Mesodermal cell (in vitro differentiated cells): Measurements from ENCODE around the gene GK2.

Experiments used
- H3K27ac ChIP-seq: 2 replicates; pipeline ENCODE4 v1.7.0; 2013; ENCODE audit warnings: mild to moderate bottlenecking, low read depth, low read length, moderate library complexity; ENCODE audit not compliant: severe bottlenecking
- H3K36me3 ChIP-seq: 2 replicates; pipeline ENCODE4 v1.7.1; 2013; ENCODE audit warnings: mild to moderate bottlenecking, low read length, moderate library complexity; ENCODE audit not compliant: control insufficient read depth, insufficient read depth
- H3K4me1 ChIP-seq: one replicate; pipeline ENCODE4 v1.7.1; 2013; ENCODE audit warnings: mild to moderate bottlenecking, low read length; ENCODE audit not compliant: insufficient read depth, control insufficient read depth, poor library complexity, severe bottlenecking
- H3K4me3 ChIP-seq: 2 replicates; pipeline ENCODE4 v1.7.0; 2013; ENCODE audit warnings: low read length, control low read depth, mild to moderate bottlenecking; ENCODE audit not compliant: insufficient read depth, poor library complexity, severe bottlenecking; ENCODE audit errors: extremely low read depth
- H3K9me3 ChIP-seq: 2 replicates; pipeline ENCODE4 v1.7.1; 2013; ENCODE audit warnings: mild to moderate bottlenecking, low read length, moderate library complexity; ENCODE audit not compliant: control insufficient read depth
- WGBS, 2 experiments: methylation state at CpG; one replicate each; pipeline ENCODE4 v1.1.5; 2013; ENCODE audit warnings: missing lambda C conversion rate in 2 of 2; ENCODE audit not compliant: insufficient coverage in 2 of 2; 5-methylcytosine and 5-hydroxymethylcytosine counted together

Gene GK2

DNA sequence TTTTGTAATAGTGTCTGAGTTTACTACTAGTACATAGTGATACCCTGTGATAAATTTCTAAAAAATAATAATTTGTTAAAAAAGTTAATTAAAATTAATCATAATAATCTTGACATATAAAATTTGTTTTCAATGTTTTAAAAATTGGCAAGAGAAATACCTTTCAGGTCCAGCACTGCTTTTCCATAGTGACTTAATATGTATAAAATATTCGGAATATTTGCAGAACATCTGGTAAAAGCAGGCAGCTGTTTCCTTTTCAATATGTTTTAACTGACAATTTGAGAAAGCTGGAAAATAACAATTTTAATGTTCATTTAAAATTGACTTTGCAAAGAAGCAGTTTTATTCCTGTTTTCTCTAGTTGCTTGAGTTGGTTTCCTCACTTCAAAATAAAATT lies 17.6 kb upstream of the GK2 start:
- Histone ChIP-seq H3K9me3 (no peaks in the 10 kb centered on the region), H3K4me3 (no peak overlapping the region), H3K36me3 (no peaks in the 10 kb centered on the region), H3K4me1 (no peaks in the 10 kb centered on the region), H3K27ac (no peak overlapping the region)
- WGBS, 2 experiments: no CpG with 5 or more reads among the region's 1 CpG

DNA sequence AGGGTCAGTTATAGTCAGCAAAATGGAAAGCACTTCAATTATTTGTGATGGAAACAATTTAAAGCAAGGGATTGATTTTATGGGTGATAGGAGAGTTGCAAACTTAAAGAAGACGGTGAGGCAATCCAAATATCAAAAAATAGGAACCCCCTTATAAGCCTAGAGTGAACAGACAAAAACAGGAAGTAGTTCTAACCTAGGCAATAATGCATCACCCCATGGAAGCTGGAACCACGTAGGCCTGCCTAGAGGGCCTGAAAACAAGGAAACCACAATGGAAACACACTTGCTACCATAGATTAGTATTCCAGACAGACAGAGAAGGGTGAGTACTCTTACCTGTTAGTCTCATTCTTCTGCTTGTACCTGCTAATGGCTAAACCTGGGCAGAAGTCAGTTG lies 13.5 kb upstream of the GK2 start:
- H3K27ac ChIP-seq: no peak overlapping the region
- no peaks in the 10 kb centered on the region for H3K36me3 ChIP-seq
- H3K4me1 ChIP-seq: no peaks in the 10 kb centered on the region
- H3K9me3 ChIP-seq: no peaks in the 10 kb centered on the region
- WGBS, 2 experiments: 100% methylated on average over 1 of the region's 2 CpGs; no CpG with 5 or more reads in 1 of the 2 experiments
- no peak overlapping the region for H3K4me3 ChIP-seq

DNA sequence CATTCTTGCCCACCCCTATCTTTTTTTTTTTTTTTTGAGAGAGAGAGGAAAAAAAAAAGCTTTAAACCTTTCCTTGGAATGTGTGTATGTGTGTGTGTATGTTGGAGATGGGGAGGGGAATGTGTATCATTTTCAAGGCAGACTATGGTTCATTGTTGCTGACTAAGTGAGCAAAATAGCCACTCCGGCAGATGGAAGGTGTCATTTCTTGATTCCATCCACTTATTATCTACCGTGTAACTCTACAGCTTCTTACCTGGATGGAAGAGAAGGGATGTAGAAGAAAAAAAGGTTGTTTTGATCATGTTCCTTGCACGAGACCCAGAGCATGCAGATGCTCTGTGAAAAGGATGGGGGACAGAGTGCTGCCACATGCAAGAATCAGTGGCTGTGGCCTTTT lies 5.9 kb upstream of the GK2 start:
- Histone ChIP-seq H3K27ac (no peak overlapping the region), H3K4me3 (no peak overlapping the region), H3K9me3 (no peaks in the 10 kb centered on the region), H3K4me1 (no peaks in the 10 kb centered on the region), H3K36me3 (no peaks in the 10 kb centered on the region)
- 76 to 94% methylated on average over 1 of the region's 3 CpGs for WGBS, 2 experiments

DNA sequence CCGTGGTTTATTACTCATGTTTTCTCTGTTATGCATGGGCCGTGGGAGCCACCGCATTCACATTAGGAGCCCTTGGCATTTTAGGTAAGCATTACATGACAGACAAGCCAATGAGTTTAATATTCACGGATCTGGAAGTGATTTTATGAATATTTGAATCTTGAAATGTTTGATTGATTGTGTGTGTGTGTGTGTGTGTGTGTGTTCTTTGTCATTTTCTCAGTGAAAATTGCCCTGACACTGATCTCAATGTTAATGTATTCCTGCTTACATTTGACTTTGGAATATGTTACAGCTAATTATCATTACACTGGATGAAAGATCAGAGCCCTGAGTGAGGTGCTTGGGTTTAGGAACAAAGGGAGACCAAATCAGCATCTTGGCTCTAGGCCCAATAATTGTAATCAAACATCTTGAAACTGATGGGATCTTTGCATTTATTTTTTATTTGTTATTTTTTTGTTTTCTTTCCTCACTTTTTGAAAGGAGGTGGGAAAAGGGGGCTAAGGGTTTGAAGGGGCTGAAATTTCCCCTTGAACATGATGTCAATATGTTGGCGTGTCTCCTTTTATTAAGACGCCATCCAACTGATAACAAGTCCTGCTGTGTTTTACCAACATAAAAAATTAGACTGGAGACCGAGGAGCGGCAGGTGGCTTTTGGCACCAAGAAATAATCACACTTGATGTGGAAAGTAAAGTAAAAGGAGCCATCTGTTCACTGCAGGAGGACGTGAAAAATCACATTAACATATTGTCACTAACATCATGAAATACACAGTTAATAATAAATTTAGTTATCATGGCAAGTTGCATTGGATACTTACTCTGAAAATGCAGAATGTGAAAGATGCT lies 5.2 kb upstream of the GK2 start:
- Histone ChIP-seq H3K27ac (no peak overlapping the region), H3K4me3 (no peak overlapping the region), H3K9me3 (no peaks in the 10 kb centered on the region), H3K4me1 (no peaks in the 10 kb centered on the region), H3K36me3 (no peaks in the 10 kb centered on the region)
- WGBS, 2 experiments: 80 to 83% methylated on average over 4 of the region's 9 CpGs

DNA sequence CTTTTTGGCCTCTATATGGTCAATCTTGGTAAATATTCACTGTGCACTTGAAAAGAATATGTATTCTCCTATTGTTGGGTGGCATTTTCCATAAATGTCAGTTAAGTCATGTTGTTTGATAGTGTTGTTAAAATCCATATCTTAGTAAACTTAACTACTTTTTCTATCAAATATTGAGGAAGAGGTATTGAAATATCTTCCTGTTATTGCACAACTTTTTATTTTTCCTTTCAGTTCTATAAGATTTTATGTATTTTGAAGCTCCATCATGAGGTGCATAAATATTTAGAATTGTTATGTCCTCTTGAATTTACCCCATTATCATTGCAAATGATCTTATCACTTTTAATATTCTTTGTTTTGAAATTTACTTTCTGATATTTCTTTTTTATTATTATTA lies 3.4 kb downstream of the GK2 start:
- no peaks in the 10 kb centered on the region for H3K36me3 ChIP-seq

DNA sequence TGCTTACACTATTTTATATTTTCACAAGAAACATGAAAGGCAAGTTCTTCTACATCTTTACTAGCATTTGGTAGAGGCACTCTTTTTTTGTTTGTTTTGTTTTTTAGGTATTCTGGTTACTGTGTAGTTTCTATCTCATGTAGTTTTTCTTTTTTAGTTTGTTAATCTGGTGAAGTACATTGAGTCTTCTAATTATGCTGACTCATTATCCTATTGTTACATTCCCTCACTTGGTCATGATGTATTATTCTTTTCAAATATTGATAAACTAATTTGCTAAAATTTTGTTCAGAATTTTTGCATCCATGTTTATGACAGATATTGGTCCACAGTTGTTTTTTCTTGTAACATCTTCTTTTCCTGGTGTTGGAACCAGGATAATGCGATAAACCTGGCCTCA lies 4.7 kb downstream of the GK2 start:
- Histone ChIP-seq H3K4me3 (no peak overlapping the region), H3K9me3 (no peaks in the 10 kb centered on the region), H3K4me1 (no peaks in the 10 kb centered on the region), H3K27ac (no peak overlapping the region), H3K36me3 (no peaks in the 10 kb centered on the region)
- no CpG with 5 or more reads among the region's 1 CpG for WGBS, 2 experiments

More for the DNA sequence above, 3.4 kb downstream of the GK2 start:
- Histone ChIP-seq H3K27ac (no peak overlapping the region), H3K4me1 (no peaks in the 10 kb centered on the region), H3K4me3 (no peak overlapping the region), H3K9me3 (no peaks in the 10 kb centered on the region)

DNA sequence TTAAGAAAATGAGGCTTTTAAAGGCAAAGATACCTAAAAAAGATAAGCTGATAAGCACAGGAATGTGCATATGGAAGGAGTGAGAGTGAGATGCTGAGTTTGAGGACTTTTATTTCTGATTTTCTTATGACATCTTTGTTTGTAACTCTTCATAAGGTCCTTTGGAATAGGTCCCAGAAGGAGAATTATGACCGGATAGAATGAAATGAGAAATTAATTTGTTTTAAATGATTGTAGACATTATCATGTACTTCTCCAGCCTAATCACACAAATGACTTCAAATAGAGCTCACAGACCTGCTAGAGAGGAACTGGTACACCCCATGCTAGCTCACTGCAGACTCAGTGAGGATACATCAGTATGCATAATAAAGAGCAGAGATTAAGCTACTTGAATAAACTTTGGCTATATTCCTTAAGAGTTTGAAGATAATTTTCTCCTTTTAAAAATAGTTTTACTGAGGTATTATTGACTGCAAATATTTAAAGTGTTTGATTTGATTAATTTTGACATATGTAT lies 5.6 kb downstream of the GK2 start:
- Histone ChIP-seq H3K4me1 (no peaks in the 10 kb centered on the region), H3K27ac (no peak overlapping the region), H3K9me3 (no peaks in the 10 kb centered on the region), H3K36me3 (no peaks in the 10 kb centered on the region), H3K4me3 (no peak overlapping the region)
- no CpG with 5 or more reads among the region's 1 CpG for WGBS, 2 experiments

DNA sequence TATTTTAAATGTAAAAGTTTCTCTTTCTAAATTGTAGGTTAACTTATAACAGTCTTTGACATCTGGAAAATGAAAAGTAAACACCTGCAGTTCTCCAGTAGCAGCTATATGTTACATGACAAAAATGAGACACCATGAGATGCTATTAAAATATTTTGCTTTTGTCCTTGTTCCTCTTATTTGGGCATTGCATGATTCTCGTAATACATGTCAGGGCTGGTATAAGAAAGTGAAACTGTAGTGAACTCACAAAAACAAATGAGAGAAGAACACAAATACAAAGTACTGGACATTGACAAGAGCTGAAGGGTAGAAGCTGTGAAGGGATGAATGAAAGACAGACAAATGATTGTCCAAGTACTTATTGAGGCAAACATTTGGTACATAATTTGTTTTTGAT lies 9.0 kb downstream of the GK2 start:
- Histone ChIP-seq H3K9me3 (no peaks in the 10 kb centered on the region), H3K4me3 (no peak overlapping the region), H3K4me1 (no peaks in the 10 kb centered on the region), H3K36me3 (no peaks in the 10 kb centered on the region), H3K27ac (no peak overlapping the region)
- WGBS, 2 experiments: 100% methylated on average over 1 of the region's 1 CpG; no CpG with 5 or more reads in 1 of the 2 experiments

DNA sequence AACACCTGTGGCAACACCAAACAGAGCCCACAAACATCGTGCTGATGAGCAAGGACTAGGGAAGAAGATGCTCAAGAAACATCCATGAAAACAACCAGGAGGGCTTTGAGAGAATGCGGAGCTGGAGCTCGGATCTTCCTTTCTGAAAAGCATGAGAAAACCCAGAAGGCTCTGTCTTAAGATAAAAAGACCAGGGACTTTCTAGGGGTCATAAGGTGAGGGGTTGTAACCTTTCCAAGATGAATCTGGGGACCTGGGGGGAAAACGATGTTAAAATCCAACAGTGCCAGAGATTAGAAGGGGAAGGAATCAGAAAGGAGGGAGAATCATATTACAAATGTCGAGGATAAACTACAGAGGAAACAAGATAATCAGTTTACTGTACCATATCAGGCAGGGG lies 10.1 kb downstream of the GK2 start:
- Histone ChIP-seq H3K4me3 (no peak overlapping the region), H3K9me3 (no peaks in the 10 kb centered on the region), H3K27ac (no peak overlapping the region), H3K4me1 (no peaks in the 10 kb centered on the region), H3K36me3 (no peaks in the 10 kb centered on the region)
- WGBS, 2 experiments: 74 to 89% methylated on average over 3 to 4 of the region's 5 CpGs

DNA sequence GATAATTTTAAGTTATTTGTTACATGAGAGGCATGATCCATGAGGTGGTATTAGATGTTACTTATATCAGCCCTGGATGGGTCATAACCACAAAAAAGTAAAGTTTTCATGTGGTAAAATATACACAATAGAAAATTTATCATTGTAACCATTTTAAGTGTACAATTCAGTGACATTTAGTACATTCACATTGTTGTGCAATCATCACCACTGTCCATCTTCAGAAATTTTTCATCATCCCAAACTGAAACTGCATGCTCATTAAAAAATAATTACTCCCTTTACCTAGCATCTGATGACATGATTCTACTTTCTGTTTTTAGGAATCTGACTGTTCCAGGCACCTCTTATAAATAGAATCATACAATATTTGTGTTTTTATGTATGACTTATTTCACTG lies 11.2 kb downstream of the GK2 start:
- H3K4me1 ChIP-seq: no peaks in the 10 kb centered on the region
- H3K27ac ChIP-seq: no peak overlapping the region
- H3K36me3 ChIP-seq: no peaks in the 10 kb centered on the region

DNA sequence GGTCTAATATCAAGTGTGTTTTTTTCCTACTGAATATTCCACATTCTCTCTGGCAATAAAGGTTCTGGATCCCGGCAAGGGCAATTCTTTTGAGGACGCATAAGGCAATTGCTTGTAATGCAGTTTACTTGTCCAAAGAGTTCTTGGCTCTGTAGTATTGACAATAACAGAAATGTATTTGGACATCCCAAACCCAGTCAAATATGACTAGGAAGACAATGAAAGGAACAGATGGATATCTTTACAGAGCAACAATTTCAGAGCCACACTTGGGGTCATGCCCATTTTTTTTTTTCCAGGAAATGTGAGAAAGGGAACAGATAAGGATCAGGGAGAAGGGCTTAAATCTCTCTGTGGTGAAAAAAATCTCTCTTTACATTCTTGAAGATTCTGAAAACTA lies 12.2 kb downstream of the GK2 start:
- no peak overlapping the region for H3K4me3 ChIP-seq
- no peak overlapping the region for H3K27ac ChIP-seq
- no peaks in the 10 kb centered on the region for H3K36me3 ChIP-seq
- H3K4me1 ChIP-seq: no peaks in the 10 kb centered on the region
- no CpG with 5 or more reads among the region's 2 CpGs for WGBS, 2 experiments
- H3K9me3 ChIP-seq: no peaks in the 10 kb centered on the region

More for the DNA sequence above, 11.2 kb downstream of the GK2 start:
- H3K9me3 ChIP-seq: no peaks in the 10 kb centered on the region
- no peak overlapping the region for H3K4me3 ChIP-seq
